ENCODE results near the gene THADA.
A peak's percentile ranks its signal among the peaks of the same experiment; 100 is the strongest.
"Not testable (repeated sequence)": the region's sequence is repeated elsewhere in the genome, so short reads cannot be mapped to it uniquely, and the experiment has no call there.

Gene THADA

DNA sequence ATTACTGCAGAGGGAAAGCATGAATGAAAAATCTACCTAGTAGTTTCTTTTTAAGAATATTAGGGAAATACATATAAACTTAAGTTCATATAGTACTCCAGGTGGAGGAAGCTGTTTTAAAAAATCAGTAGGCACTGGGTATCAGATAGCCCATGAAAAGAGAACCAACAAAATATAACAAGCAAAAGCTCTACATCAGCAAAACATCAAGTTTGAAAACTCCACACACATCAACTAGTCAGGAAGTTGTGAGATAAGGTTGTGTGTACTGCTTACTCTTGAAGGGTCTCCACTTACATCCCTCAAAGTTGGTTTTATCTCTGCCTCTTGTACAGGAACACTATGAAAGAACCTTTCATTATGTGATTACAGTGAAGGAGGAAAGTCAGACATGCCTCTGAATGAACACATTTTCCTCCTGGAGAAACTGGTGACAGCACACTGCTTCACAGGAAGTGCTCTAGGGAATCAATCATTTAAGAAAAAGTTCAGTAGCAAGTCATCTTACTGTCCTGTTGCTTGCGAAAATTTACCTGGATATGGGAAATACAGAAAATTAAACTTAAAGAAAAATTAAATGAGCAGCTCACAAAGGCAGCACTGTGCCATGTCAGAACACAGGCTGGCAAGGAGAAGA, 57.7 kb downstream of the THADA start:
- no peak for DNase-seq

DNA sequence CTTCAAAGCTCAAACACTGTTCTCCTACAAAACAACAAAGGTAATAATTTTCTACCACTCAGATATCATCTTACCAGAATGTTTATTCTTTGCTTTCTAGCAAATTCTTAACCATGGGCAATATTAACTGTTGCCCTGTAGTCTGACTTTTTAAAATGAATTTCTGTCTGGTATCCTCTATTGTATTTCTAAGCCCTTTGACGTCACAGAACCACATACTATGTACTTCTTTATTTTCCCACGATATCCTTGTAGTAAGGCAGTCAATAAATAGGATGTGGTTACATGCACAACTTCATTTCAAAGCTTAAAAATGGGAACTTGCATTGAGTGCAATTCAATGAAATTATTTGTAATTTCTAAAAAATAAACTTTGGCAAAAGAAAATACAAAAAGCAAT, 58.7 kb downstream of the THADA start:
- peak; percentile 66 to 85 for DNase-seq

DNA sequence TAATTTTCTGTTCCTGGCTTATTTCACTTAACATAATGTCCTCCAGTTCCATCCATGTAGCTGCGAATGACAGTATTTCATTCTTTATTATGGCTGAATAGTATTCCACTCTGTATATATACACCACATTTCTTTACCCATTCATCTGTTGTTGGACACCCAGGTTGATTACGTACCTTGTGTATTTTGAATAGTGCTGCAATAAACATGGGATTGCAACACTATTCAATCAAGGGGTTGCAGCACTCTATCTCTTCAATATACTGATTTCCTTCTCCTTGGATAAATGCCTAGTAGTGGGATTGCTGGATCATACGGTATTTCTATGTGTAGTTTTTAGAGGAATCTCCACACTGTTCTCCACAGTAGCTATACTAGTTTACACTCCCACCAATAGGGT, 61.3 kb downstream of the THADA start:
- no peak for DNase-seq

DNA sequence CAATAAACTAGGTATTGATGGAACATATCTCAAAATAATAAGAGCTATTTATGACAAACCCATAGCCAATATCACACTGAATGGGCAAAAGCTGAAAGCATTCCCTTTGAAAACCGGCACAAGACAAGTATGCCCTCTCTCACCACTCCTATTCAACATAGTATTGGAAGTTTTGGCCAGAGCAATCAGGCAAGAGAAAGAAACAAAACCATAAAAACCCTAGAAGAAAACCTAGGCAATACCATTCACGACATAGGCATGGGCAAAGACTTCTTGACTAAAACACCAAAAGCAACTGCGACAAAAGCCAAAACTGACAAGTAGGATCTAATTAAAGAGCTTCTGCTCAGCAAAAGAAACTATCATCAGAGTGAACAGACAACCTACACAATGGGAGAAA, 63.3 kb downstream of the THADA start:
- DNase-seq, result not testable (repeated sequence)

DNA sequence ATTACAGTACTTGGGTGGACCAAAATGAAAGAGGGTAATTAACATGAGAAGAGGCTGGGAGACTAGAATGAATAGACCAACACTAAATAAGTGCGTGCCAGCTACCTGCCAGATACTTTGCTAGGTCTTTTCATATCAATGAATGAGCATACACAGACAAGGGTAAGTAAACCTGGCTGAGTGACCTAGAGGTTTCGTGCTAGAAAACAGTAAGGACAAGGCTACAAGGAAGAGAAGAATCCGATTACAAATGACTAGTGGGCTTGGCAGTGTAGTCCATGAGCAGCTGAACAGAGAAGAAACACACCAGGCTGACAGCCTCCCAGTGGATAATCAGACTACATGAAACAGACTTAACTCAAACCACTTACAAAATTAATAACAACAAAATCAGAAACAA, 64.6 kb downstream of the THADA start:
- DNase-seq, result no peak

DNA sequence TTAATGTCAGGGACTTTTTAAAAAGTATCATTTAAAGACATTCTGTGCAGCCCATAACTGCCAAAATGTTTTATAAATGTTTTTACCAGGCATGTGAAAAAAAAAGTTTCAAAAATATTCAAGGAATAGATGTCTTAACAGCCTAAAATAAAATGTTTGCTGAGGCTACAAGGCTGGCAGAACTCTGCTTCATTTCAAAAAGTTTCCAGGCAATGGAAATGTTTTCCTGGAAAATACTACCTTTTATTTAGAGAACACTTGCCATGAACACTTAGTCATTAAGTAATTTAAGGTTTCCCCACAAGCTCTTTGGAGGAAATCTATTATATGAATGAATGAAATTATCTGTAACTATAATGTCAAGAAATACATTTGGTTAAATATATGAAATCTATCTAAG, 68.8 kb downstream of the THADA start:
- DNase-seq, result no peak

DNA sequence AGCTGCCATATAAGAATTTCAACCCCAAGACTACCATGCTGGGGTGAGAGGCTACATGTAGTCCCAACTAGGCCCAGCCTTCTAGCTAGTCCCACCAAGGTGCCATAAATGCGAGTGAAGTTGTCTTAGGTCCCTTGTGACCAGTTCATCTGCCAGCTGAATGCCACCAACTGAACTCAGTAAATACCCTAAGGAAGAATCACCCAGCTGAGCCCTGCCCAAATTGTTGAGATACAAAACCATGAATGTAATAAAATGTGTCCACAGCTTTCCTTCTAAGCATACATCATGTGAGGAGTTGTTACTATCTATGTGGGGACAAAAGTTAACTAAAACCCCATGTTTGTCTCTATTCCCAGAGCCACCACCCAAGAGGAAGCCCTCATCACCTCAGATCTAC, 70.3 kb downstream of the THADA start:
- no peak for DNase-seq

DNA sequence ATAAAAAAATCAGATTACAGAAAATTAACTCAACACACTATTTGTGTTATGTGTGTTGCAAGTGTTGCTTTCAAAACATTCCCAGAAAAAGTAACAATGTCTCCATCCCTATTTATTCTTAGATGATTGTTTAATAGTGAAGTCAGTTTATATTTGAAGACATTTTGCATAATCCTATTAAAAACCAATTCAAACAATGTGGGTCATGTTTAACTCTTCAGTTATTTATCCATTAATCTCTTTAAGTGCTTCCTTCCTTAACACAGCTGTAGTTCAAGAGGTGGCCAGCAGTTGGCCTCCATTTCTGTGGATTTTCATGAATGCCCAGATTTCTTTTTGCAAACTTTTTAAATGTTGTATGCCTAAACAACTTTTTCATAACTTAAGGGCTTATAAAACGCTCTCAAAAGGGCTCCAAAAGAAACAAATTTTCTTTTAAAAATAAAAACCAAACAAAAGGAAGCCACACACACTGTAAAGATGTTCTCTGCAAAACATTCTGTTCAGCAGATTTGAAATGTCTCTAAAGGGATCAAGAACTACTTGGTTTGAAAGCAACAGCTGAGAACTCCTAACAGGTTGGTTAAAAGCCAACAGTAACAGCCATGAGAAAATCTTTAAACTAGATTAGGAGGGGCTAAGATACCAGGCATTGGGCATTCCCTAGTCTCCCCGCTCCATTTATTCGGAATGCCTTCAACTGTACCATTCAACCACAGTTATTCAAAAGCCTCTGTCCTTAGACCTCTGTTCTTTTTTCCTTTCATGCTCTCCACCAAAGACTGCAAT, 71.5 kb downstream of the THADA start:
- no peak for DNase-seq

DNA sequence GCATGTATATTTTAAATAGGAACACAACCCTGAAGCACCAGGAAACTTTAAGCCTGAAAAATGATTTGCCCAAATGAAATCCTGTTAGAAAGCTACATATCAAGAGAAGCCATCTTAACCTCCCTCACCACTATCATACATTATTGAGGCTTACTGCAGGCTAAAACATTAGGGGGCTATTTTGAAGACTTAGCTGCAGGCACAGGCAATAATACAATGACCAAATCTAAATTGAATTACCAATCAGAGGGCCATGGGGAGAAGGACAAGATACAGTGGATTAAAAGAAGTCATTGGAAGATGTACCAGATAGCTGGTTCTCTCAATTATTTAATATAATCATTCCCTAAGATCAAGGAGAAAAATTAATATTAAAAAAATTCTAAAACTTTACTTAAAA, 73.7 kb downstream of the THADA start:
- DNase-seq, result no peak

DNA sequence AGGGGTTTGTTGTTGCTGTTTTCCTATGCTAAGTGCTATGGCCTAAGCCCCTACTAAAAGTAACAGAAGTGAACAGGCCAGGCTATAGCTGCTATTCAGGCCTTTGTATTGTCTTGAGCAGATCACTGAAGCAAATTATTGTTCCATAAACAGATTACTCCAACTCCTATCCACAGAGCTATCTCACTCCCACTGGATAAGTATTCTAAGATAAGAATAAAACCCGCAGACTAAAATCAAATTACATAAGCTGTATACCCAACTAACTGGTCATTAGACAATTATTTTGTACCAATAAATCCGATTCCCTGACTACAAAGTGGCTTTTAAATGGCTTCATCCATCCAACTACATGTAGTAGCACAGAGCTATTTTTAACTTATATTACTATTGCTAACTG, 74.3 kb downstream of the THADA start:
- DNase-seq, result no peak

DNA sequence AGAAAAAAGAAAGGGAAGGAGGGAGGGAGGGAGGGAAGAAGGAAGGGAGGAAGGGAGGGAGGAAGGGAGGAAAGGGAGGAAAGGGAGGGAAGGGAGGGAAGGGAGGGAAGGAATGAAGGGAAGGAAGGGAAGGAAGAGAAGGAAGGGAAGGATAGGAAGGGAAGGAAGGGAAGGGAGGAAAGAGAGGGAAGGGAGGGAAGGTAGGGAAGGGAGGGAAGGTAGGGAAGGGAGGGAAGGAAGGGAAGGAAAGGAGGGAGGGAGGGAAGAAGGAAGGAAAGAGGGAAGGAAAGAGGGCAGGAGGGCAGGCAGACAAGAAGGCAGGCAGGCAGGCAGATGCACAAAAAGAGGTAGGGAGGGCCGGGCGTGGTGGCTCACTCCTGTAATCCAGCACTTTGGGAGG, 74.9 kb downstream of the THADA start:
- no peak for DNase-seq

DNA sequence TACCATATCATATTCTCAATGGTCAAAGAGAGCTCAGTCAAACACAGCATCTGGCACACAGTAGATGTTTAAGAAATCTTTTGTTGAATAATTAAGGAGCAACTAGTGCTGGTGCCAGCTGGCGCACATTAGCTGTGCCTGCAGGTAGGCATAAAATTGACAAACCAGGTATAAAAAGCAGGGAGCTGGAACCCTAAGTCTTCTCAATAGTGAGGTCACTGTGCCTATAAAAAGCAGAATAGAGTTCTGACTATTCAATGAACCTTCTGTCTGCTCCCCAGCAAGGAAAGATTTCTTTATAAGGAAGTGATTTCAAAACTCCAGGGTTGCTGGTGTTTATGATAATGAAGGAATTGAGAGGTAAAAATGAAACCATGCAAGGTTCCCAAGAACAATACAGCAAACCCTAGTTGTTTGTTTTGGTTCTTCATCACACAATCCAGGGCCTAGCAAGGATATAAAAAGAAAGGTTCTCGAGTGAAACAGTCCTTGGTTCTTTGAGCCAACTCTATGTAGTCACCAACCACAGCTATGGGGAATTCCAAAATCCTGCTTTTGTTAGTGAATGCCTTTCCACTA, 76.1 kb downstream of the THADA start:
- peak; percentile 55 to 70 for DNase-seq

DNA sequence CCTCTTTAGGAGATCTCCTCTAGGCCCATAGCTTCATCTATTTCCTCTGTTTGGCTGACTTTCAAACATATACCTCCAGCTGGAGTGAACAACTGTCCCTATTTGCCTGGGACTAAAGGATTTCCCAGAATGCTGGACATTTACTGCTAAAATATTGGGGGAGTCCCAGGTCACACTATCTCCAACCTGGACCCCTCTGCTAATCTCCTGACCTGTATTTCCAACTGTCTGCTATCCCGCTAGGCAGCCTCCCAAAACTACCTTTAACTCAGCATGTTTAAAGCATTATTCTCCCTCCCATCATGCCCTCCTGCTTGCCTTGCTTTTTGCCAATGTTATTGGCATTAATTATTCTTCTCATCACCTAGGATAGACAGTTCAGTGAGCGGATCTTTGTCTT, 77.1 kb downstream of the THADA start:
- DNase-seq, result no peak

DNA sequence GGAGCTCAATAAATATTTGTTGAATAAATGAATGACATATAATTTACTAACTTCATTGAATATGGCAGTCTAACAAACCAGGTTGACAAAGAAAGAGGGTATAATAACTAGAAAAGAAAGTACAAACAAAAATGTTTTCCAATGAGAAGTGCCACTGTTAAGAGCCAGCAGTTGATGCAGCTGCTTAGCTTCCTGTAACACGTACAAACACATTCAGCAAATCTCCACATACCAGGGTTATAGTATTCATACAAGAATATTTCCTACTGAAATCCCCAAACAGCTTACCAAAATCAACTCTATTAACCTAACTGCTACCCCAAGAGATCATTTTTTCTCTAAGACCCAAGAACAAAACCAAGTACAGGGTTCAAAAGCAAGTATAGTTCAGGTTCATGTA, 77.7 kb downstream of the THADA start:
- DNase-seq, result no peak

DNA sequence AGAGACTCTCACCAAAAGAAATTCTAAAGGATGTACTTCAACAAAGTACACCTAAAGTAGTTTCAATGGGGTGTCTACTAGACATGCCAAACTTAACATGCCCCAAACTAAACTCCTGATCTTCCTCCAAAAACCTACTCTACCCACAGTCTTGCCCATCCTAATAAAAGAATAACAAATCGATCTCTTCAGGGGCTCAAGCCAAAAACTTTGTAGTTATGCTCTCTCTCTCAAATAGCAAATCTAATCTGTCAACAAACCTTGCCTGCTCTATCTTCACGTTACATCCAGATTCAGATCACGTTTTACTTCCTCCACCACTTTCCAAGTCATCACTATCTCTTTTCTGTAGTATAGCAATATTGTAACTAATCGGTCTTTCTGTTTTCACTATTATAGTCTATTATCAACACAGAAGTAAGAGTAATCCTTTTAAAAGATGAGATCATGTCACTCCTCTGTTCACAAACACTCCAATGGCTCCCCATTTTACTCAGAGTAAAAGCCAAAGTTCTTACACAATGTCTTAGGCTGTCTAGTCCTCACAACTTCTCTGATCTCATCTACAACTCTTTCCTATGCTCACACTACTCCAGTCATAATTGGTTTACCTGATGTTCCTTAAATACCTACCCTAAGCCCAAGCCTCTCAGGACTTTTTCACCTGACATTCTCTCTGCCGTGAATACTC, 79.9 kb downstream of the THADA start:
- DNase-seq, result no peak

DNA sequence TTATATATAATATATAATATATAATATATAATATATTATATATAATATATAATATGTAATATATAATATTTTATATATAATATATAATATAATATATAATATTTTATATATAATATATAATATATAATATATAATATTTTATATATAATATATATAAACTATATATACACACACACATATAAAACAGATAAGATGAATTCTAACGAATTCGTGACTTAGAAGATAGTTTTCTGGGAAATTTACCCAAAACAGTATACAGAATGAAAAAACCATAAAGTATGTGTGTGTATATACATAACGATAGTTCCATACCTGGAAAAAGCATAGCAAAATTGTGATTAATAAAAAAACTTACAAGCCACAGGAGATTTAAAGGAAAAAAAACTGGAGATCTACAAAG, 80.6 kb downstream of the THADA start:
- DNase-seq, result no peak

DNA sequence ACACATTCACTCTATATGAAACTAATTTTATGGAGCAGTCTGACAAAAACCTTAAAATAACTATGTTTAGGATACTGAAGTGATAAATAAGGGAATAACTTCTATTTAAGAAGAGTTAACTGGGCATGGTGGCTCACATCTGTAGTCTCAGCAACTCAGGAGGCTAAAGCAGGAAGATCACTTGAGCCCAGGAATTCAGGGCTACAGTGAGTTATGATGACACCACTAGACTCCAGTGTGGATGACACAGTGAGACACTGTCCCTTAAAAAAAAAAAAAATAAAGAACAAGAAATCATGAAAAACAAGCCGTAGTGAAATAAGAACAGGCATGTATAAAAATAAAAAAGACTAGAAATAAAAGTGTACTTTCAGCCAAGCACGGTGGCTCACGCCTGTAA, 82.0 kb downstream of the THADA start:
- no peak for DNase-seq

DNA sequence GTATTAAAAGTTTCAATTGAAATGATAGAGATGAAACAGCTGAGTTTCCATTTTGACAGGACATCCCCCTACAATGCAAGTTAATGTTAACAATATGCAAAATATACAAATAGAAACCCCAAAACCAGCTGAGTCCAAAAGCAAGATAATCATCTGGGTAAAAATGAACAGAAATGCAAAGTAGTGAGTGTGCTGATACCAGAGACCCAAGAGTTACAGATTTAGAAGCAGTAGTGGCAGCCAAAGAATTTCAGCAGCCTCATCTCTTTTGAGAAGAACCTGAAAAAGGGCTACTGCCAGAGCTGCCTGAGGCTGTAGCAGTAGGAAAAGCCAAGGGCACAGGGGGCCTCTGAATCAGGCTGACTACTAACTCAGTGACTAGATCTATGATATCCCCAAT, 82.6 kb downstream of the THADA start:
- no peak for DNase-seq

DNA sequence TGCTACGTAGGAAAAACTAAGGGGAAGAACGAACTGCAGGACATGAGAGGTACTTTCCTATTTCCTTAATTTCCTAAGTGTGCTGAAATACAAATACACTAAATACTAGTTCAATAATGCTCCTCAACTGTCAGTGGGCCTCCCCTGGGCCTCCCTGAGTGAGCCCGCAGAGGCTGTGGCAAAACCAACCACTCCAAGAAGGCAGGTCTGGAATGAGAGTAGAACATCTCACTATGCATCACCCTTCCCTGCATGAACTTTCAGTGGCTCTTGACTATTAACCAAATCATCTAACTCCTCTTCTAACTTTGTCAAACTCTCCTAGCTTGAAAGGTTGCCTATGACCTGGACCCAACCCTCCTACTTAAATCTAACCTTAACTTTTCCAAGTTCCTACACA, 84.6 kb downstream of the THADA start:
- no peak for DNase-seq

DNA sequence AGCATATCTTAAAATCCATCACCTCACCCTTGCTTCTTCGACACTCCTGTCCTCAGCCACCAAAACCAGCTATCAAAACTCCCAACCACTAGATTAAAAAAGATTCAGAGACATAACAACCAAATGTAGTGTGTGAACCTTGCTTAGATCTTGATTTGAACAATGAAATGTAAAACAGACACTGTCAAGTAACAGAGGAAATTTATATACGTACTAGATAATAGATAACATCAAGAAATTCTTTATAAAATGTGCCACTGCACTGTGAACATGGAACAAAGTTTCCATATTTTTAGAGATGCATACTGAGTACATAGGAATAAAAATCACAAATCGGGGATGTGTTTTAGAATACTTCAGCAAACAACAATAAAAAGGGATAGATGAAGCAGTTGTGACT, 86.0 kb downstream of the THADA start:
- DNase-seq, result no peak

DNA sequence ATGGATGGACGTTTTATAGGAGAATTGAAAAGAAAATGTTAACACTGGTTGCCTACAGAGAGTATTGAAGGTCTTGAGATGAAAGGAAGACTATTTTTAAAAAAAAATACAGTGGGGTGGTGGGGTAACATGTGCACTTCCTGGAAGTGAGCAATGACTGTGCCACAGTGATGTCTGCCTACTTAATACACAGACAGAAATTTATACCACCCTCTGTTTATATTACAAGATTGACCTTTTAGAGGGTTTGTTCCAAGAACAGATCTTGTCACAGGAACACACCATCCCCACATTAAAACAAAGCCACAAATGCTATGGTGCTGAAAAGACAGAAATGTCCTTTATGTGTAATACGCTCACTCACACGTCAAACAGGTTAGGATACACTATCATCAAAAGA, 87.6 kb downstream of the THADA start:
- no peak for DNase-seq

DNA sequence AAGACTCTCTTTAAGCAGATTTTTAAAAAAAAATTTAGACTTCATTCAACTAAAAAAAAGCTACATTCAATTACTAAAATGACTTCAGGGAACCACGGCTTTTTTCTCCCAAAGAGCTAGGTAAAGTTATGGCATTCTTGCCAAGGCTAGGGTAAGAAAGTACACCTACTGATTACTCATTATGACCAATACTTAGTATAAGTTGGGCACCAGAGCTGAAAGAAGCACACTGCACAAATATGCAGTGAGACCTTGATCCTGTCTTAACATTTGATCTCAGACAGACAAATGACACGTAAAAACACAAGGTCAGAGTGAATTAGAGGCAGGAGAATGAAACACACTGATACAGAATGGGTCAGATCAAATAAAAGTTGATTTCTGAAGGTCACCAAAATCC, 88.7 kb downstream of the THADA start:
- DNase-seq, result no peak

DNA sequence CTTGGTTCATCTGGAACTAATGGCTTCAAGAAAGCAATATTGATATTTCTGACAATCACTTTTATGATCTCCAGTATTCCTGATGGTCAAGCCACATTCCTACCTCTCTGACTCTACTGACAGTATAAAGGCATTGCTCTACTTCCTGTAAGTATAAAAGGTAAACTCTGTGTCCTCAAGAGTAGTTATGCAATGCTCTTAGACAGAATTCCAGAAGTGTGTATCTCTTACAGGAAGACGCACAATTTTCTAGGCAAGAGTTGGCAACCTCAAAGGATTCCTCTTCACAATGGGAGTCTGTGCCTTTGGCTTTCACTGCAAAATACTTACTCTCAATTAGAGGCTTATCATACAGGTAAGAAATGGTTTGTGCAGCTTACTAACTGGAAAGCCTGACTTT, 100.1 kb downstream of the THADA start:
- DNase-seq, result no peak

DNA sequence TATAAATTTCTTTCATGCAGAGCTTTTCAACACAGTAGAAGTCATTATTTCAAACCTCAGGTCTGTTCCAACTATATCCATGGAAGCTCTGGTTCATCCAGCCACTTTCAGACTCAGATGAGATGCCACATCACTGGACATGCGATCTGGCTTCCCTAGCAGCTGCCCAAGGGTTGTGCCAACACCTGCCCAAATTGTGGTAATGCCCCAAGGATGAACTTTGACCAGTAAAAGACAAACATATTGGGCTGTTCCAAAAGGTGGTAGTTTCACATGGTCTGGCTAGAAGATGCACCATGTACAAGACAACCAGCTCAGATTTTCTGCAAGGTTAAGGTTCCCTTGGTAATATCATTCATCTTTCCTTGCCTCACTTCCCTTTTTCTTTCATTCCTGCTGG, 101.9 kb downstream of the THADA start:
- DNase-seq, result no peak

Data from inflammatory macrophage (primary cell).